Keratinocyte (primary cell): Measurements from ENCODE around the gene BNC2. TPM values are rescaled to one million over a fixed set of nuclear protein-coding genes. Genes with fewer than 3 reads are reported as not detected.

ENCODE experiments used
- DNase-seq: peaks from one replicate; pipeline ENCODE4 v3.0.0-alpha.2; 2011; ENCODE audit warnings: low read depth, missing footprints, low spot score
- FAIRE-seq: peaks from 2 replicates; lab custom pipeline; 2011; peaks lifted over from hg19 to GRCh38; lab: Jason Lieb, UNC
- H2AFZ ChIP-seq: 2 replicates; pipeline ENCODE4 v1.6.0; 2012; ENCODE audit warnings: low read length, control low read depth, inconsistent platforms; ENCODE audit not compliant: control insufficient read depth
- H3K27ac ChIP-seq: 2 replicates; pipeline ENCODE4 v1.5.1; 2011; ENCODE audit warnings: low read length; ENCODE audit not compliant: control insufficient read depth, insufficient read depth
- H3K27me3 ChIP-seq: 3 replicates; pipeline ENCODE4 v1.6.0; 2011; ENCODE audit warnings: low read length; ENCODE audit not compliant: control insufficient read depth, insufficient read depth; ENCODE audit errors: extremely low read depth
- H3K36me3 ChIP-seq, 2 experiments: 2 replicates in 1 of 2; 3 replicates in 1 of 2; pipeline ENCODE4 v1.5.1; 2011; ENCODE audit warnings: low read length in 2 of 2, mild to moderate bottlenecking in 1 of 2; ENCODE audit not compliant: control insufficient read depth in 2 of 2, insufficient read depth in 2 of 2; ENCODE audit errors: extremely low read depth in 1 of 2
- H3K4me1 ChIP-seq: 3 replicates; pipeline ENCODE4 v1.5.1; 2011; ENCODE audit warnings: low read length; ENCODE audit not compliant: control insufficient read depth, insufficient read depth; ENCODE audit errors: extremely low read depth
- H3K4me2 ChIP-seq: 3 replicates; pipeline ENCODE4 v1.6.0; 2011; ENCODE audit warnings: low read depth, low read length; ENCODE audit not compliant: control insufficient read depth, insufficient read depth; ENCODE audit errors: extremely low read depth
- H3K4me3 ChIP-seq, 3 experiments: fragments of 200-600 bp in 1 of 3; sonication (generic) in 1 of 3; 2 replicates in 2 of 3; 3 replicates in 1 of 3; pipeline ENCODE4 v1.5.1; 2011 to 2016; ENCODE audit warnings: low read length in 3 of 3, mild to moderate bottlenecking in 3 of 3, control low read depth in 2 of 3, inconsistent platforms in 1 of 3, low read depth in 1 of 3, mixed read lengths in 1 of 3, mixed run types in 1 of 3, moderate library complexity in 1 of 3; ENCODE audit not compliant: control insufficient read depth in 2 of 3, insufficient read depth in 2 of 3; ENCODE audit errors: extremely low read depth in 1 of 3
- H3K79me2 ChIP-seq: 2 replicates; pipeline ENCODE4 v1.6.0; 2012; ENCODE audit warnings: low read length; ENCODE audit not compliant: control insufficient read depth, insufficient read depth
- H3K9ac ChIP-seq: 3 replicates; pipeline ENCODE4 v1.6.0; 2011; ENCODE audit warnings: low read length; ENCODE audit not compliant: control insufficient read depth, insufficient read depth; ENCODE audit errors: extremely low read depth
- H3K9me1 ChIP-seq: 3 replicates; pipeline ENCODE4 v1.6.0; 2011; ENCODE audit warnings: low read length; ENCODE audit not compliant: control insufficient read depth, insufficient read depth; ENCODE audit errors: extremely low read depth
- H3K9me3 ChIP-seq: 2 replicates; pipeline ENCODE4 v1.5.1; 2012; ENCODE audit warnings: low read depth, low read length; ENCODE audit not compliant: control insufficient read depth
- H4K20me1 ChIP-seq: 3 replicates; pipeline ENCODE4 v1.6.0; 2011; ENCODE audit warnings: low read length; ENCODE audit not compliant: control insufficient read depth, insufficient read depth; ENCODE audit errors: extremely low read depth
- EZH2 ChIP-seq: IDR thresholded peaks from one replicate; pipeline ENCODE4 v1.6.1; 2012; ENCODE audit warnings: inconsistent platforms, mild to moderate bottlenecking, low read length, moderate library complexity
- dilution Hi-C: fragments of 300-500 bp; cut with MboI; formaldehyde crosslinking; loops from one replicate; pipeline ENCODE4 v1.7.0; 2020; ENCODE audit warnings: low sequenced_read_pairs; ENCODE audit not compliant: extremely low pct_ligation_motif_present
- polyA plus RNA-seq, 5 experiments: library from polyadenylated mRNA; depleted of rRNA in 3 of 5; stranded (reverse) in 3 of 5; stranded (forward) in 1 of 5; unstranded in 1 of 5; fragments of >200 nt; gene quantifications; 1 replicate in 1 of 5; 2 replicates in 3 of 5; 3 replicates in 1 of 5; pipeline versions ENCODE4 v1.2.1 to v1.2.3, GENCODE V29; 2011 to 2012; ENCODE audit warnings: missing spikeins in 2 of 5, low read depth in 1 of 5, low replicate concordance in 1 of 5
- TF ChIP-seq, protein P1 (sequence below), 3 experiments: IDR thresholded peaks in 1 of 3; conservative IDR thresholded peaks in 1 of 3; optimal IDR thresholded peaks in 1 of 3; 2 replicates in 2 of 3; 3 replicates in 1 of 3; pipeline versions ENCODE3 to v1.5.1; 2011; ENCODE audit warnings: low read length in 3 of 3, mild to moderate bottlenecking in 3 of 3, moderate library complexity in 2 of 3, control low read depth in 1 of 3, inconsistent platforms in 1 of 3; ENCODE audit not compliant: insufficient read depth in 2 of 3; ENCODE audit errors: extremely low read depth in 1 of 3

The BNC2 gene
- polyA plus RNA-seq, 1 donor (not counting 4 experiments of a cell fraction or from before 2014, with no cell fraction given) = 1.1 TPM

DNA sequence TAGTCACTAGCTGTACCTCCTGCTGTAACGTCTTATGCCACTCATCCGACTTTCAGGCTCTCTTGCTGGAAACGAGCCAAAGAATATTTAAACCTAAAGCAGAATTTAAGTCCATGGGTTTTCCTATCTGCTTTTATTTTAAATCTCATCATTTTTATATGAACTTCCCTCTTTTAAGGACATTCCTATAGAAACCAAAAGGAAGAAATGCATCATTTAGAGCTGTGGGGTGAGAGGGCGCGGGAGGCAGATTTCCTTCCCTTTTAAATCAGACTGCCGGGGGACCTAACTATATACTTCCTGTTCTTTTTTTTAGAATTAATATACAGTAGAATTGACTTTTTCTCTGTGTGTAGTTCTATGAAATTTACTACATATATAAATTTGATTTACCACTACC, 468.8 kb downstream of the BNC2 start:
- H3K9me1 ChIP-seq = no peaks in the 10 kb centered on the region
- no peak for TF ChIP-seq EZH2
- TF ChIP-seq, protein P1, sequence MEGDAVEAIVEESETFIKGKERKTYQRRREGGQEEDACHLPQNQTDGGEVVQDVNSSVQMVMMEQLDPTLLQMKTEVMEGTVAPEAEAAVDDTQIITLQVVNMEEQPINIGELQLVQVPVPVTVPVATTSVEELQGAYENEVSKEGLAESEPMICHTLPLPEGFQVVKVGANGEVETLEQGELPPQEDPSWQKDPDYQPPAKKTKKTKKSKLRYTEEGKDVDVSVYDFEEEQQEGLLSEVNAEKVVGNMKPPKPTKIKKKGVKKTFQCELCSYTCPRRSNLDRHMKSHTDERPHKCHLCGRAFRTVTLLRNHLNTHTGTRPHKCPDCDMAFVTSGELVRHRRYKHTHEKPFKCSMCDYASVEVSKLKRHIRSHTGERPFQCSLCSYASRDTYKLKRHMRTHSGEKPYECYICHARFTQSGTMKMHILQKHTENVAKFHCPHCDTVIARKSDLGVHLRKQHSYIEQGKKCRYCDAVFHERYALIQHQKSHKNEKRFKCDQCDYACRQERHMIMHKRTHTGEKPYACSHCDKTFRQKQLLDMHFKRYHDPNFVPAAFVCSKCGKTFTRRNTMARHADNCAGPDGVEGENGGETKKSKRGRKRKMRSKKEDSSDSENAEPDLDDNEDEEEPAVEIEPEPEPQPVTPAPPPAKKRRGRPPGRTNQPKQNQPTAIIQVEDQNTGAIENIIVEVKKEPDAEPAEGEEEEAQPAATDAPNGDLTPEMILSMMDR (optimal IDR thresholded peaks at IDR 0.05 in 1 of 3, IDR thresholded peaks at IDR 0.05 in 1 of 3, conservative IDR thresholded peaks at IDR 0.05 in 1 of 3; ENCODE audit: extremely low read depth in 1 of 3, insufficient read depth in 2 of 3, low read length in 3 of 3) = no peak
- no peak for FAIRE-seq

GRCh38 chr9:16398691-16399090, 471.8 kb downstream of the BNC2 start:
- no peaks in the 10 kb centered on the region for H4K20me1 ChIP-seq
- no peak overlapping the region for H3K4me3 ChIP-seq
- TF ChIP-seq, protein P1 (optimal IDR thresholded peaks at IDR 0.05 in 1 of 3, IDR thresholded peaks at IDR 0.05 in 1 of 3, conservative IDR thresholded peaks at IDR 0.05 in 1 of 3; ENCODE audit: extremely low read depth in 1 of 3, insufficient read depth in 2 of 3, low read length in 3 of 3) = no peak
- no peak for TF ChIP-seq EZH2
- H2AFZ ChIP-seq = no peak overlapping the region
- no peaks in the 10 kb centered on the region for H3K79me2 ChIP-seq
- DNase-seq (no peak), FAIRE-seq (peak; percentile 48)
- H3K27me3 ChIP-seq = no peaks in the 10 kb centered on the region
- H3K9me3 ChIP-seq = no peaks in the 10 kb centered on the region
- no peaks in the 10 kb centered on the region for H3K36me3 ChIP-seq
- no peak overlapping the region for H3K9ac ChIP-seq
- dilution Hi-C loops = no loop called here
- H3K4me1 ChIP-seq = peaks cover 8% of the 10 kb centered on the region
- no peak overlapping the region for H3K4me2 ChIP-seq
- H3K27ac ChIP-seq = no peak overlapping the region
- H3K9me1 ChIP-seq = no peaks in the 10 kb centered on the region

More for the DNA sequence above, 468.8 kb downstream of the BNC2 start:
- H3K79me2 ChIP-seq = no peaks in the 10 kb centered on the region
- H3K36me3 ChIP-seq = no peaks in the 10 kb centered on the region
- H3K27ac ChIP-seq = no peak overlapping the region
- H3K4me2 ChIP-seq = no peak overlapping the region
- no peak overlapping the region for H3K9ac ChIP-seq
- H4K20me1 ChIP-seq = no peaks in the 10 kb centered on the region
- DNase-seq = no peak
- no peak overlapping the region for H3K4me3 ChIP-seq
- no peak overlapping the region for H2AFZ ChIP-seq
- no peaks in the 10 kb centered on the region for H3K9me3 ChIP-seq
- dilution Hi-C loops = no loop called here
- peaks cover 8% of the 10 kb centered on the region for H3K4me1 ChIP-seq
- H3K27me3 ChIP-seq = no peaks in the 10 kb centered on the region
